Activated B cell treated with CpG ODN at 0.5 μM for 24 hours (primary cell): ENCODE data around the gene PYHIN1. TPM values are rescaled to one million over a fixed set of nuclear protein-coding genes. Genes with fewer than 3 reads are reported as not detected.

Experiments used
- ATAC-seq: fragments of 200-7000 bp; cut with Tn5 transposase; one replicate; pipeline ENCODE4 v1.10.0; 2021; ENCODE audit warnings: low read depth, mild to moderate bottlenecking, moderate library complexity
- CTCF ChIA-PET: fragments of 350-600 bp; sonication (Branson Sonifier 250); formaldehyde crosslinking; loops from one replicate; lab custom pipeline; 2021; ENCODE audit warnings: antibody characterized with exemption; lab: Charles Lee
- POLR2A ChIA-PET: fragments of 350-600 bp; sonication (Branson Sonifier 250); formaldehyde crosslinking; loops from one replicate; lab custom pipeline; 2021; ENCODE audit warnings: antibody characterized with exemption; lab: Charles Lee
- DNase-seq: peaks from one replicate; pipeline ENCODE4 v3.0.0; 2022
- H3K27ac Mint-ChIP-seq: one replicate; pipeline ENCODE4 v1.8.0; 2020; ENCODE audit warnings: mixed read lengths
- H3K27me3 Mint-ChIP-seq: one replicate; pipeline ENCODE4 v1.8.0; 2021; ENCODE audit warnings: mixed read lengths
- H3K36me3 Mint-ChIP-seq: one replicate; pipeline ENCODE4 v1.8.0; 2021; ENCODE audit warnings: low read depth, mixed read lengths
- H3K4me1 Mint-ChIP-seq: one replicate; pipeline ENCODE4 v1.8.0; 2021; ENCODE audit warnings: mixed read lengths
- H3K4me3 Mint-ChIP-seq: one replicate; pipeline ENCODE4 v1.8.0; 2020; ENCODE audit warnings: mild to moderate bottlenecking, mixed read lengths
- H3K9me3 Mint-ChIP-seq: one replicate; pipeline ENCODE4 v1.8.0; 2020; ENCODE audit warnings: mixed read lengths
- intact Hi-C: fragments of 100-400 bp; cut with micrococcal nuclease; formaldehyde crosslinking; loops from one replicate; pipeline ENCODE4 v1.15.1; 2024
- total RNA-seq: library from RNA; stranded (reverse); gene quantifications from 2 replicates; pipeline ENCODE4 v1.2.3, GENCODE V29; 2022
- TF ChIP-seq, protein P1 (sequence below): fragments of 200-600 bp; IDR thresholded peaks from one replicate; pipeline ENCODE4 v1.8.0; 2022; ENCODE audit warnings: antibody characterized with exemption, mild to moderate bottlenecking

PYHIN1 gene
- total RNA-seq, 1 donor from 2014 or later = 5.8 TPM

DNA sequence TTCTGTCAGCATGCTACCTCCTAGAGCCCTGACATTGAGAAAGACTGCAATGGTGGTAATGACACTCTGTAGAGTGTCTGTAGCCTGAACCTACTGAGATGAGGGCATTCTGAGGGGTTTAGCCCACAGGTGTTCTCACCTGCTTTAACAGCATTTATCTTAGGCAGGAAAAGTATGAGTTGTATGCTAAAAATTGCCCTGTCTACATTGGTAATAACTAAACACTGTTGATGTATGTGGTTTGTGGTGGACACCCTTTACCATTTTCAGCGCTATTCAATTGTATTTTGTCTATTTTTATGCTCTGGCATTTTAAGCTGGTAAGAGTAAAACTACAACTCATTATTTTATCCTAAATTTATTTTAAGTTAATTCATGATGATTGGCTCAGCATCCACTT lies 10.0 kb downstream of the PYHIN1 start:
- POLR2A ChIA-PET = no interaction called here
- no peak overlapping the region for H3K27ac Mint-ChIP-seq
- peaks cover 6% of the 10 kb centered on the region for H3K27me3 Mint-ChIP-seq
- peaks cover 12% of the 10 kb centered on the region for H3K36me3 Mint-ChIP-seq
- ATAC-seq (no peak), DNase-seq (no peak)
- H3K4me3 Mint-ChIP-seq = no peak overlapping the region
- TF ChIP-seq, protein P1, sequence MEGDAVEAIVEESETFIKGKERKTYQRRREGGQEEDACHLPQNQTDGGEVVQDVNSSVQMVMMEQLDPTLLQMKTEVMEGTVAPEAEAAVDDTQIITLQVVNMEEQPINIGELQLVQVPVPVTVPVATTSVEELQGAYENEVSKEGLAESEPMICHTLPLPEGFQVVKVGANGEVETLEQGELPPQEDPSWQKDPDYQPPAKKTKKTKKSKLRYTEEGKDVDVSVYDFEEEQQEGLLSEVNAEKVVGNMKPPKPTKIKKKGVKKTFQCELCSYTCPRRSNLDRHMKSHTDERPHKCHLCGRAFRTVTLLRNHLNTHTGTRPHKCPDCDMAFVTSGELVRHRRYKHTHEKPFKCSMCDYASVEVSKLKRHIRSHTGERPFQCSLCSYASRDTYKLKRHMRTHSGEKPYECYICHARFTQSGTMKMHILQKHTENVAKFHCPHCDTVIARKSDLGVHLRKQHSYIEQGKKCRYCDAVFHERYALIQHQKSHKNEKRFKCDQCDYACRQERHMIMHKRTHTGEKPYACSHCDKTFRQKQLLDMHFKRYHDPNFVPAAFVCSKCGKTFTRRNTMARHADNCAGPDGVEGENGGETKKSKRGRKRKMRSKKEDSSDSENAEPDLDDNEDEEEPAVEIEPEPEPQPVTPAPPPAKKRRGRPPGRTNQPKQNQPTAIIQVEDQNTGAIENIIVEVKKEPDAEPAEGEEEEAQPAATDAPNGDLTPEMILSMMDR = no peak
- intact Hi-C loops = no loop called here
- H3K4me1 Mint-ChIP-seq = no peaks in the 10 kb centered on the region
- no peaks in the 10 kb centered on the region for H3K9me3 Mint-ChIP-seq
- CTCF ChIA-PET = no interaction called here

DNA sequence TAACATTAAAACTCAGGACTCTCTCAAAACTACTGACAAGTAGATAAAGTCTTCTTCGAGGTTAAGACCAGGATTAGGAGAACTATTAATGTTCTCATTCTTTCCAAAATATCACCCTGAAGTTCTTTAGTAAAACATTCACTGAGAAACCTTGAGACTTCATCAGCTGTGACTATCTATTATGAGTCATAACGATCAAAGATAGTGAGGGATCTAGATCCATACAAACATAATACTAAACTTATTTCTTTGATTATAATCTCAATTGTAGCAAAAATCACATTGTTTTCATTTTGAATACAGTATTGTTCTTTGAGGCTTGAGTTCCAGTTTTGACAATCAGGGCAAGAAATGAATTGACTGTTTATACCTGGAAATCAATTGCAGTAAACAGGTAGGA lies 11.1 kb downstream of the PYHIN1 start:
- no peaks in the 10 kb centered on the region for H3K9me3 Mint-ChIP-seq
- ATAC-seq (no peak), DNase-seq (no peak)
- peaks cover 14% of the 10 kb centered on the region for H3K36me3 Mint-ChIP-seq
- ChIA-PET CTCF (interaction anchor here (1.2 kb wide), 1 partner anchor 55 kb away, joined by 5 read pairs; no protein-coding TSS in a partner anchor), POLR2A (no interaction called here)
- peaks cover 6% of the 10 kb centered on the region for H3K27me3 Mint-ChIP-seq
- no peak overlapping the region for H3K27ac Mint-ChIP-seq
- no peaks in the 10 kb centered on the region for H3K4me1 Mint-ChIP-seq
- intact Hi-C loops = no loop called here
- TF ChIP-seq, protein P1 = no peak
- H3K4me3 Mint-ChIP-seq = no peak overlapping the region

DNA sequence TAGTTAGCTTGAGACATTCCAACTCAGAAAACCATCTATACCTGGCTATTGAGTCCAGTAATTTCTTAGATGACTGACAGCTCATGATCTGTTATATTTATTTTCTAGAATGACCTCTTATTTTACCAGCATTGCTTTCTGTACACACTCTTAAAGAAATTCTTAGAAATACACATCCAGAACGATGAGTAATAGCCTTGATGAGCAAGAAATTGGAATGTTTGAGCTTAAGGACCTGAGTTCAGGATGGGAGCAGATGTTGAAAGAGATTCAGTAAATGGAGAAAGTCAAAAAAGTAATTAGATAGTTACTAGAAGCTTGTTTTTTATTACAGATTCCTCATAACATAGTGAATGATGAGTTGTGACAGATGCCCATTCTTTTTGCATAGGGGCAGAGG lies 11.7 kb downstream of the PYHIN1 start:
- Mint-ChIP-seq H3K9me3 (no peaks in the 10 kb centered on the region), H3K4me1 (no peaks in the 10 kb centered on the region), H3K4me3 (no peak overlapping the region), H3K36me3 (peaks cover 16% of the 10 kb centered on the region), H3K27me3 (peaks cover 6% of the 10 kb centered on the region), H3K27ac (no peak overlapping the region)
- intact Hi-C loops = no loop called here
- POLR2A ChIA-PET = no interaction called here
- no peak for ATAC-seq
- no peak for DNase-seq
- TF ChIP-seq, protein P1 = no peak
- CTCF ChIA-PET = interaction anchor here (1.2 kb wide), 1 partner anchor 55 kb away, joined by 5 read pairs; no protein-coding TSS in a partner anchor

DNA sequence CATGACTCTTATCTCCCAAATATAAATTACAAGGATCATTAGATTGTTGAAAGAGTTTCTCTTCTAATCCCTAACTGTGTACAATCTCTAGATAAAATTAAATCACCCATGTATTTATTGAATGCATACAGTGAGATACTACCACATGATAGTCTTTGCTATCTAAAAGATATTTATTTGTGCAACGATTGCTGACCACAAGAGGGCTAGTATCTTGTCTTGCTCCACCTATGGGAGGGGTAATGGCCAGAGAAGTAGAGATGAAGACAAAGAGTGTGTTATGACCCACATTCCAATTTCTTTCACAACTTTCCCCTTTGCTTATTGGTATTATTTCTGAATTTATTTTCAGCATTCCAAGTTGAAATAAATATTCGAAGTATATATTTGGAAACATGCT lies 13.7 kb downstream of the PYHIN1 start:
- Mint-ChIP-seq H3K4me3 (no peak overlapping the region), H3K36me3 (peaks cover 11% of the 10 kb centered on the region), H3K27ac (no peak overlapping the region), H3K4me1 (peaks cover 3% of the 10 kb centered on the region), H3K27me3 (peaks cover 6% of the 10 kb centered on the region), H3K9me3 (no peaks in the 10 kb centered on the region)
- TF ChIP-seq, protein P1 = no peak
- CTCF ChIA-PET = no interaction called here
- POLR2A ChIA-PET = no interaction called here
- DNase-seq = no peak
- ATAC-seq = no peak
- intact Hi-C loops = no loop called here

DNA sequence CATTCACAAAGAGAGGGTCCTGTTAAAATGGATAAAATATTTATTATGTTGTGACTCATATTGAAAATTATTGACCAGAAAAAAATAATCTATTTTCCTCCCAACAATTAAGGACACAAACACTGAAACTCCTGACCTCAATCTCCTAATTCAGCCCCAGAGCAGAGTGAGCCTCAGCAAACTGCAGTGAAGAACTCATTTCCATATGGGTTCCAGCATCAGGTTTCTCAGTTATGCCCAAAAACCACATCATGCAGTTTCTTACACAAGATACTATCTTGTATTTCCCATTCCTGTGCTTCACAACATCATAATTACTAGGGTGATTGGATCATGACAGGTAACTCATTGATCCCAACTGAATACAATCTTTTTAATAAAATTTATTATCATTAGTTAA lies 15.4 kb downstream of the PYHIN1 start:
- peaks cover 11% of the 10 kb centered on the region for H3K36me3 Mint-ChIP-seq
- intact Hi-C loops = no loop called here
- peaks cover 1% of the 10 kb centered on the region for H3K27me3 Mint-ChIP-seq
- H3K4me3 Mint-ChIP-seq = no peak overlapping the region
- peaks cover 14% of the 10 kb centered on the region for H3K4me1 Mint-ChIP-seq
- no peak for ATAC-seq
- H3K27ac Mint-ChIP-seq = no peak overlapping the region
- ChIA-PET POLR2A (no interaction called here), CTCF (no interaction called here)
- TF ChIP-seq, protein P1 = no peak
- no peak for DNase-seq
- no peaks in the 10 kb centered on the region for H3K9me3 Mint-ChIP-seq
